HG03175 (cell line): ENCODE measurements around the gene GRPR.
A peak's percentile ranks its signal among the peaks of the same experiment; 100 is the strongest.

ENCODE experiments used
- ATAC-seq: cut with Tn5 transposase; IDR thresholded peaks from one replicate; pipeline ENCODE4 v1.9.1; 2021; ENCODE audit warnings: mild to moderate bottlenecking, moderate library complexity; ENCODE audit not compliant: unreplicated experiment

Gene GRPR

GRCh38 chrX:16123222-16123786 is at the start of gene GRPR:
TSS of gene GRPR (plus strand) at chrX:16123565. CDS start at chrX:16123954, 389 bp downstream.
- peak; percentile 59 for ATAC-seq

GRCh38 chrX:16075087-16075486 is 48.3 kb upstream of the GRPR start:
- no peak for ATAC-seq

- no peak for ATAC-seq
Measured at GRCh38 chrX:16076834-16077233, 46.5 kb upstream of the GRPR start.

GRCh38 chrX:16077811-16078210 is 45.6 kb upstream of the GRPR start:
- ATAC-seq: no peak

GRCh38 chrX:16081357-16081756 is 42.0 kb upstream of the GRPR start:
- ATAC-seq: no peak

GRCh38 chrX:16082470-16083085 is 40.8 kb upstream of the GRPR start:
- ATAC-seq: no peak

- no peak for ATAC-seq
Measured at GRCh38 chrX:16087076-16087475, 36.3 kb upstream of the GRPR start.

GRCh38 chrX:16089086-16089485 is 34.3 kb upstream of the GRPR start:
- no peak for ATAC-seq

- ATAC-seq: no peak
Measured at GRCh38 chrX:16096141-16096540, 27.2 kb upstream of the GRPR start.

- no peak for ATAC-seq
Measured at GRCh38 chrX:16100673-16101072, 22.7 kb upstream of the GRPR start.

GRCh38 chrX:16101581-16101980 is 21.8 kb upstream of the GRPR start:
- no peak for ATAC-seq

- ATAC-seq: no peak
Measured at GRCh38 chrX:16103625-16104024, 19.7 kb upstream of the GRPR start.

- no peak for ATAC-seq
Measured at GRCh38 chrX:16112428-16112827, 10.9 kb upstream of the GRPR start.

GRCh38 chrX:16113978-16114565 is 9.3 kb upstream of the GRPR start:
- no peak for ATAC-seq

- no peak for ATAC-seq
Measured at GRCh38 chrX:16114611-16115010, 8.8 kb upstream of the GRPR start.

- peak; percentile 81 for ATAC-seq
Measured at GRCh38 chrX:16119353-16120220, 3.8 kb upstream of the GRPR start.

GRCh38 chrX:16120431-16120830 is 2.9 kb upstream of the GRPR start:
- no peak for ATAC-seq

- no peak for ATAC-seq
Measured at GRCh38 chrX:16124201-16124600, 836 bp downstream of the GRPR start.

GRCh38 chrX:16125520-16126149 is 2.3 kb downstream of the GRPR start:
- no peak for ATAC-seq

GRCh38 chrX:16130707-16131106 is 7.3 kb downstream of the GRPR start:
- ATAC-seq: no peak

- no peak for ATAC-seq
Measured at GRCh38 chrX:16134936-16135335, 11.6 kb downstream of the GRPR start.
